HG03159 (cell line): ENCODE data around the gene PAK1IP1.
"Not testable (repeated sequence)": the region's sequence is repeated elsewhere in the genome, so short reads cannot be mapped to it uniquely, and the experiment has no call there.

ENCODE experiments used
- ATAC-seq: cut with Tn5 transposase; IDR thresholded peaks from one replicate; pipeline ENCODE4 v1.9.1; 2021; ENCODE audit warnings: mild to moderate bottlenecking, moderate library complexity; ENCODE audit not compliant: unreplicated experiment

PAK1IP1 gene

GRCh38 chr6:10740061-10740460 lies 45.3 kb downstream of the PAK1IP1 start:
- ATAC-seq = no peak

- not testable (repeated sequence) for ATAC-seq
These were observed 46.9 kb downstream of the PAK1IP1 start for GRCh38 chr6:10741643-10742042.

GRCh38 chr6:10742251-10742650 lies 47.5 kb downstream of the PAK1IP1 start:
- ATAC-seq = no peak

- no peak for ATAC-seq
These were observed 48.7 kb downstream of the PAK1IP1 start for GRCh38 chr6:10743515-10743914.

GRCh38 chr6:10745116-10745515 lies 50.3 kb downstream of the PAK1IP1 start:
- no peak for ATAC-seq

- no peak for ATAC-seq
These were observed 52.1 kb downstream of the PAK1IP1 start for GRCh38 chr6:10746915-10747250.

- peak; percentile 96 for ATAC-seq
These were observed 52.6 kb downstream of the PAK1IP1 start, which contains the start of gene TMEM14B for GRCh38 chr6:10747251-10747972. Gene TMEM14B, plus strand, starts transcription at chr6:10747805. Its CDS starts 1,441 bp downstream, at chr6:10749246.

GRCh38 chr6:10749734-10750133 lies 55.0 kb downstream of the PAK1IP1 start:
- ATAC-seq = no peak

GRCh38 chr6:10750568-10750967 lies 55.8 kb downstream of the PAK1IP1 start:
- not testable (repeated sequence) for ATAC-seq

GRCh38 chr6:10751757-10752156 lies 57.0 kb downstream of the PAK1IP1 start:
- ATAC-seq = not testable (repeated sequence)

- ATAC-seq = no peak
These were observed 61.3 kb downstream of the PAK1IP1 start for GRCh38 chr6:10756085-10756484.
